Neutrophil (primary cell): ENCODE results near the gene SALL1.

ENCODE experiments used
- H3K27ac ChIP-seq: fragments of 200-600 bp; sonication (generic); 2 replicates; pipeline ENCODE4 v1.5.1; 2016; ENCODE audit warnings: mild to moderate bottlenecking, moderate library complexity
- H3K27me3 ChIP-seq: fragments of 200-600 bp; sonication (generic); 2 replicates; pipeline ENCODE4 v1.6.0; 2016; ENCODE audit warnings: mild to moderate bottlenecking
- H3K36me3 ChIP-seq: fragments of 200-600 bp; sonication (generic); 2 replicates; pipeline ENCODE4 v1.5.1; 2017
- H3K4me1 ChIP-seq, 2 experiments: fragments of 200-600 bp in 1 of 2; sonication (generic) in 1 of 2; 1 replicate in 1 of 2; 2 replicates in 1 of 2; pipeline versions ENCODE4 v1.5.1 to v1.6.1; 2013 to 2016; ENCODE audit warnings: low read depth in 1 of 2, low read length in 1 of 2, mild to moderate bottlenecking in 1 of 2, moderate library complexity in 1 of 2; ENCODE audit not compliant: control insufficient read depth in 1 of 2, insufficient read depth in 1 of 2
- H3K4me3 ChIP-seq, 2 experiments: fragments of 200-600 bp in 1 of 2; sonication (generic) in 1 of 2; 1 replicate in 1 of 2; 2 replicates in 1 of 2; pipeline ENCODE4 v1.5.1; 2013 to 2016; ENCODE audit warnings: low read depth in 1 of 2, low read length in 1 of 2, mild to moderate bottlenecking in 1 of 2, moderate library complexity in 1 of 2
- H3K9me3 ChIP-seq: fragments of 200-600 bp; sonication (generic); 2 replicates; pipeline ENCODE4 v1.5.1; 2016
- TF ChIP-seq, protein P1 (sequence below): fragments of 200-600 bp; sonication (generic); IDR thresholded peaks from 2 replicates; pipeline ENCODE4 v1.5.1; 2016; ENCODE audit warnings: antibody characterized with exemption

The SALL1 gene

DNA sequence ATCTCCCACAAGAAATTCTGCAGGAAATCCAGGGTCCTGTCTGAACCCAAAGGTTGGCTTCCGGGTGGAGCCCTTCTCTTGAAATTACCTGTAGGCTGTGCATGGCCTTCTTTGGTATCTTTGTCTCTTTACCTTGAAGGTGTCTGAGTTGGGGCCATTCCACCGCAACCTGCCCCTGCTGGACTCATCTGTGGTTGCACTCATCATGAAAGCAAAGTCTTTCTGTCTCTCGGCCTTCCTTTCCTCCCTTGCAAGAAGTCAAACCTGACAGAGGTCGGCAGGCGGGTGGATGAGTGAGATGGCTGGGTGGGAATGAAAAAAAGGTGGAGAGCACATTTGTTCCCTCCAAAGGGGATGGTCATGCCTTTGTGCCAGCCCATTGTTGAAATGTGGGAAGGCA is 25.1 kb downstream of the SALL1 start:
- H3K4me1 ChIP-seq: no peaks in the 10 kb centered on the region
- H3K4me3 ChIP-seq: no peak overlapping the region
- peaks cover 38% of the 10 kb centered on the region for H3K27me3 ChIP-seq
- no peaks in the 10 kb centered on the region for H3K36me3 ChIP-seq
- no peaks in the 10 kb centered on the region for H3K9me3 ChIP-seq
- H3K27ac ChIP-seq: no peak overlapping the region
- TF ChIP-seq, protein P1, sequence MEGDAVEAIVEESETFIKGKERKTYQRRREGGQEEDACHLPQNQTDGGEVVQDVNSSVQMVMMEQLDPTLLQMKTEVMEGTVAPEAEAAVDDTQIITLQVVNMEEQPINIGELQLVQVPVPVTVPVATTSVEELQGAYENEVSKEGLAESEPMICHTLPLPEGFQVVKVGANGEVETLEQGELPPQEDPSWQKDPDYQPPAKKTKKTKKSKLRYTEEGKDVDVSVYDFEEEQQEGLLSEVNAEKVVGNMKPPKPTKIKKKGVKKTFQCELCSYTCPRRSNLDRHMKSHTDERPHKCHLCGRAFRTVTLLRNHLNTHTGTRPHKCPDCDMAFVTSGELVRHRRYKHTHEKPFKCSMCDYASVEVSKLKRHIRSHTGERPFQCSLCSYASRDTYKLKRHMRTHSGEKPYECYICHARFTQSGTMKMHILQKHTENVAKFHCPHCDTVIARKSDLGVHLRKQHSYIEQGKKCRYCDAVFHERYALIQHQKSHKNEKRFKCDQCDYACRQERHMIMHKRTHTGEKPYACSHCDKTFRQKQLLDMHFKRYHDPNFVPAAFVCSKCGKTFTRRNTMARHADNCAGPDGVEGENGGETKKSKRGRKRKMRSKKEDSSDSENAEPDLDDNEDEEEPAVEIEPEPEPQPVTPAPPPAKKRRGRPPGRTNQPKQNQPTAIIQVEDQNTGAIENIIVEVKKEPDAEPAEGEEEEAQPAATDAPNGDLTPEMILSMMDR: no peak

DNA sequence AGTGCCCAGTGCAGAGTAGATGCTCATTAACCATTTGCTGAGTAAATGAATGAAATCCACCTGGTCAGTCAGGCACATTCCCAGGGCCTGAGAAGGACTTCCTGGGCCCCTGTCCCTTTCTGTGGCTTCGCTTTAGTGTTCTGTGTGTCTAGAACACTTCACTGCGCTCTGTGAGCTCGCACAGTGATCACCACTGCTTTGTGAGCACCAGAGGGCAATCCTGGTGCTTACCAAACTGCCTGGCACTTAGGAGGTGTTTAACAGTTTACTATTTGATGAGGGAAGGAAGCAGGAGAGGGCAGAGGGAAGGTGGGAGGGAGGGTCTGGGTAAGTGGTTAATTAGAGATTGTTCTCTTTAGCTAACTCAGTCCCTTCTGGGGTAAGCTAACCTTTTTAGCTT is 26.2 kb downstream of the SALL1 start:
- no peaks in the 10 kb centered on the region for H3K36me3 ChIP-seq
- TF ChIP-seq, protein P1: no peak
- H3K27me3 ChIP-seq: peaks cover 47% of the 10 kb centered on the region
- no peak overlapping the region for H3K27ac ChIP-seq
- H3K4me3 ChIP-seq: no peak overlapping the region
- no peaks in the 10 kb centered on the region for H3K4me1 ChIP-seq
- no peaks in the 10 kb centered on the region for H3K9me3 ChIP-seq

DNA sequence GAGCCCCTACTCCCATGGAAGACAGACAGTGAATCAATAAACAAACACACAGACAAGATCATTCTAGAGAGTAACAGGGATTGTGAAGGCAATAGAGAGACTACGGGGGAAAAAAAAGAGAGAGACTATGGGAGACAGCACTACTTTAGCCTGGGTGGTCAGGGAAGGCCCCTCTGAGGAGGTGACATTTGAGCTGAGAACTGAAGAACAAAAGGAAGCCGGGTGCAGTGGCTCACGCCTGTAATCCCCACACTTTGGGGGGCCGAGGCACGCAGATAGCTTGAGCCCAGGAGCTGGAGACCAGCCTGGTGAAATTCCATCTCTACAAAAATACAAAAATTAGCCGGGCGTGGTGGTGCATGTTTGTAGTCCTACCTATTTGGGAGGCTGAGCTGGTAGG is 29.2 kb downstream of the SALL1 start:
- Histone ChIP-seq H3K9me3 (no peaks in the 10 kb centered on the region), H3K4me3 (no peak overlapping the region), H3K4me1 (no peaks in the 10 kb centered on the region), H3K27ac (no peak overlapping the region), H3K27me3 (peaks cover 71% of the 10 kb centered on the region), H3K36me3 (no peaks in the 10 kb centered on the region)
- TF ChIP-seq, protein P1: no peak

DNA sequence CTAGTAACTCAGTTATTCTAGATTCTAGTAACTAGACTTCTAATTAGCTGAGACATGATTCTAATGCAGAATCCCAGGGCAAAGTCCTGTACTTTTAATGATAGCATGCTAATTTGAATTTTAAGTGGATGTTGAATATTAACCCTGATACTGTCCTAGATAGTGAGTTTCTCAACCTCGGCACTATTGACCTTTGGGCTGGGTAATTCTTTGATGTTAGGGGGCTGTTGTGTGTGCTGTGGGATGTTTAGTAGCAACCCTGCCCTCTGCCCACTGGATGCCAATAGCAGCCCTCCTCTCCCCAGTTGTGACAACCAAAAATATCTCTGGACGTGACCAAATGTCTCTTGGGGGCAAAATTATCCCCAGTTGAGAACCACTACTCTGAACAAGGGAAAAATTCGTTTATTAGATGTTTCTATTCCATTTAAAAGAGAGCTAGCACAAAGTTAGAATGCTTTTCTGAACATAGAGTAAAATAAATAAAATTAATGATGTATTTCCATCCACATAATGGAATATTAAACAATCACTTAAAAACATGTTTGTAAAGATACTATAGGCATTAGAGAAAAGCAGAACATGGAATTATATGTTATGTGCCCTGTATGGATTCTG is 30.2 kb downstream of the SALL1 start:
- TF ChIP-seq, protein P1: no peak

DNA sequence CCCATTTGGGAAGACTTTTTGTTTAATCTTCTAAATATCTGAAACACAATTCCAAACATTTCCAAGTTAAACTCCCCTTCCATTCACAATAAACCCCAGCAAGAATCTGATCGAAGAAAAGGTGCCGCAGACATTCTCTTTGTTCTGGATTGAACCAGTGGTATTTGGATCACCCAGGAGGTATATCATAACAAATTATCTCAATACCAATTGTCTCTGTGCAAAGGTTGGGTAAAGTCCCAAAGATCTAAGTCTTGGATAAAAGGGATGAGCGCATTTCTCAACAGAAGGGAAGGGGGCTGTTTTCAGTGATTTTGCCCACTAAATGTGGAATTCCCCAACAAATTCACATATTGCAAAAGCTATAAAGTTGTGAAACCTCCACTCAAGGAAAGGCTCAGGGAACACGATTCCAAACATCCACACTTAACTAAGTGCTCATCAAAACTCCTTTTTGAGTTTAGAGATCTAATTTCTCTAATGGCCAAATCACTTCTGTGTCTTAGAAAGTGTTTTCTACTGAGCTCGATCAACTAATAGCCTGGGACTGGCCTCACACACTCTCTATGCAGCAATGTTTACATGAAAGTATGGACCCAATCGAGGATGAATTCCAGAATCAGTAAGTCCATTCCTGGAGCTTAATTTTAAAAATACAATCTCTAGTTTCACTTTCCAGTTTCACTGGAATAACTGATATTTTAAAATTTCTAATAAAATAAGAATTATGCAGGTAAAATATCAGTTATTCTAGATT is 30.9 kb downstream of the SALL1 start:
- TF ChIP-seq, protein P1: no peak
- no peaks in the 10 kb centered on the region for H3K9me3 ChIP-seq
- H3K27me3 ChIP-seq: peaks cover 77% of the 10 kb centered on the region
- no peak overlapping the region for H3K27ac ChIP-seq
- H3K4me1 ChIP-seq: no peaks in the 10 kb centered on the region
- no peaks in the 10 kb centered on the region for H3K36me3 ChIP-seq
- no peak overlapping the region for H3K4me3 ChIP-seq

More for the DNA sequence above, 30.2 kb downstream of the SALL1 start:
- no peaks in the 10 kb centered on the region for H3K4me1 ChIP-seq
- H3K27me3 ChIP-seq: peaks cover 75% of the 10 kb centered on the region
- H3K9me3 ChIP-seq: no peaks in the 10 kb centered on the region
- no peak overlapping the region for H3K27ac ChIP-seq
- no peak overlapping the region for H3K4me3 ChIP-seq
- H3K36me3 ChIP-seq: no peaks in the 10 kb centered on the region
